Heart left ventricle (tissue), 16 donors: Measurements from ENCODE around the gene MYO7A. TPM values are rescaled to one million over a fixed set of nuclear protein-coding genes. Genes with fewer than 3 reads are reported as not detected.

Source experiments
- ATAC-seq, 4 donors: fragments of 200-7000 bp; cut with Tn5 transposase; one replicate each; pipeline ENCODE4 v1.9.1; 2020 to 2022; ENCODE audit warnings: moderate library complexity in 4 of 4, mild to moderate bottlenecking in 3 of 4, moderate number of reproducible peaks in 1 of 4
- DNase-seq, 5 donors: peaks; one replicate each; pipeline ENCODE4 v3.0.0-alpha.2; 2020
- H3K27ac ChIP-seq, 12 donors: fragments of 200-600 bp; sonication (generic) in 4 of 12; one replicate each; pipeline versions ENCODE4 v1.5.0 to v1.8.0; 2016 to 2022; ENCODE audit warnings: mild to moderate bottlenecking in 2 of 12
- H3K27me3 ChIP-seq, 9 donors: fragments of 200-600 bp; sonication (generic) in 2 of 9; one replicate each; pipeline versions ENCODE4 v1.5.1 to v1.8.0; 2016 to 2022; ENCODE audit warnings: mild to moderate bottlenecking in 3 of 9
- H3K36me3 ChIP-seq, 9 donors: fragments of 200-600 bp; sonication (generic) in 2 of 9; one replicate each; pipeline versions ENCODE4 v1.5.0 to v1.8.0; 2018 to 2022; ENCODE audit warnings: mild to moderate bottlenecking in 2 of 9
- H3K4me1 ChIP-seq, 12 donors: fragments of 200-600 bp; sonication (generic) in 4 of 12; one replicate each; pipeline versions ENCODE4 v1.5.0 to v1.8.0; 2016 to 2022; ENCODE audit warnings: mild to moderate bottlenecking in 3 of 12
- H3K4me3 ChIP-seq, 12 donors: fragments of 200-600 bp; sonication (generic) in 4 of 12; one replicate each; pipeline versions ENCODE4 v1.5.0 to v1.8.0; 2017 to 2022; ENCODE audit warnings: mild to moderate bottlenecking in 9 of 12, moderate library complexity in 4 of 12
- H3K9me3 ChIP-seq, 12 donors: fragments of 200-600 bp; sonication (generic) in 4 of 12; one replicate each; pipeline versions ENCODE4 v1.5.0 to v1.8.0; 2016 to 2022; ENCODE audit warnings: mild to moderate bottlenecking in 1 of 12
- CTCF ChIP-seq, 12 donors: fragments of 200-600 bp; sonication (generic) in 4 of 12; IDR thresholded peaks; one replicate each; pipeline versions ENCODE4 v1.5.0 to v1.8.0; 2018 to 2022; ENCODE audit warnings: antibody characterized with exemption in 12 of 12, mild to moderate bottlenecking in 5 of 12
- POLR2A ChIP-seq, 2 donors: fragments of 450-650 bp; IDR thresholded peaks; one replicate each; pipeline ENCODE4 v1.6.1; 2017; ENCODE audit warnings: antibody characterized with exemption in 2 of 2, mild to moderate bottlenecking in 2 of 2, moderate library complexity in 2 of 2
- whole genome bisulfite sequencing, 4 donors: extraction: QIAGEN DNeasy Blood & Tissue Kit in 2 of 4; methylation state at CpG; one replicate each; pipeline versions ENCODE4 v1.1.5 to v1.1.7; 2013 to 2018; 5-methylcytosine and 5-hydroxymethylcytosine counted together
- intact Hi-C, 10 donors: fragments of 100-400 bp; cut with DNase I; formaldehyde crosslinking; loops; one replicate each; pipeline versions ENCODE4 v1.11.1 to v1.14.2; 2022
- polyA plus RNA-seq, 2 donors: library from polyadenylated mRNA; stranded (reverse); fragments of 200-250 nt; gene quantifications; one replicate each; pipeline ENCODE4 v1.2.3, GENCODE V29; 2013
- total RNA-seq, 9 donors: library from RNA; depleted of rRNA in 2 of 9; stranded (reverse); fragments of >200 nt in 2 of 9; fragmentation: NEBNext Ultra II Directional in 3 of 9; extraction: Animal tissue kit (Norgen Biotek cat#: 25700) in 3 of 9; gene quantifications; one replicate each; pipeline versions ENCODE4 v1.1.0 to v1.2.4, GENCODE V29; 2016 to 2023
- donor health status: ischemic (EF 13 %, LVEDD 7.1; RV severe dilation, severe dysfunction).
- donor health status: healthy with polysubstance abuse.
- donor health status: DM: no; HTN: yes; CAD: no.
- donor health status: DM: no; HTN: no; CAD: no.
- donor health status: ischemic (EF 25% LVEDD 6.9; RV normal size, moderate dysfunction).
- donor health status: ischemic (EF 25% LVEDD 5.7; RV mildly dilated, moderate dysfunction).
- donor health status: healthy.
- donor health status: DM: yes; HTN: yes; CAD: no.
- donor health status: ischemic (EF 35%, LVEDD 5.7; RV mildly dilated, moderate dysfunction).
- donor health status: nonischemic (EF 11% LVEDD 7.7; RV severe dilation, severe dysfunction).
- donor health status: DM: yes; HTN: yes; CAD: no.
- donor health status: PGD.
- donor health status: ischemic (EF 29% LVEDD 5.4; RV normal size, mild dysfunction).
- donor health status: nonischemic (EF 23%, LVEDD 6.1; RV moderate dilation, normal function).

Gene MYO7A
- total and polyA plus RNA-seq, 11 donors, result 1.0 to 17.1 (median 2.7) TPM

- H3K4me1 ChIP-seq, result no peaks in the 10 kb centered on the region
- ATAC-seq, result no peak
- peaks cover 0 to 22% (median 0%) of the 10 kb centered on the region in 12 donors for H3K9me3 ChIP-seq
- DNase-seq, result no peak
- H3K36me3 ChIP-seq, result no peaks in the 10 kb centered on the region
- peaks cover 0 to 9% (median 0%) of the 10 kb centered on the region in 9 donors for H3K27me3 ChIP-seq
- intact Hi-C loops, result no loop called here
- TF ChIP-seq CTCF (IDR thresholded peaks at IDR 0.05) (no peak), POLR2A (IDR thresholded peaks at IDR 0.05) (no peak)
- no peak overlapping the region for H3K4me3 ChIP-seq
- H3K27ac ChIP-seq, result no peak overlapping the region
- WGBS, 4 donors, result 69 to 77% (median 73%) methylated on average over 3 of the region's 3 CpGs
These were observed 121.4 kb downstream of the MYO7A start for GRCh38 chr11:77249427-77249826.

- Histone ChIP-seq H3K4me3 (no peak overlapping the region), H3K9me3 (peaks cover 0 to 22% (median 0%) of the 10 kb centered on the region in 12 donors), H3K36me3 (no peaks in the 10 kb centered on the region), H3K4me1 (no peaks in the 10 kb centered on the region), H3K27ac (no peak overlapping the region), H3K27me3 (peaks cover 0 to 9% (median 0%) of the 10 kb centered on the region in 9 donors)
- intact Hi-C loops, result no loop called here
- WGBS, 4 donors, result 87 to 96% (median 91%) methylated on average over 1 of the region's 1 CpG
- ATAC-seq, result no peak
- no peak for TF ChIP-seq POLR2A (IDR thresholded peaks at IDR 0.05)
- no peak for TF ChIP-seq CTCF (IDR thresholded peaks at IDR 0.05)
- no peak for DNase-seq
These were observed 123.0 kb downstream of the MYO7A start for GRCh38 chr11:77250881-77251640.

GRCh38 chr11:77252555-77253270 is 124.7 kb downstream of the MYO7A start:
- no peak for ATAC-seq
- H3K9me3 ChIP-seq, result peaks cover 0 to 22% (median 0%) of the 10 kb centered on the region in 12 donors
- H3K4me1 ChIP-seq, result no peaks in the 10 kb centered on the region
- H3K4me3 ChIP-seq, result no peak overlapping the region
- 87 to 94% (median 90%) methylated on average over 3 of the region's 3 CpGs for WGBS, 4 donors
- H3K27me3 ChIP-seq, result peaks cover 0 to 9% (median 0%) of the 10 kb centered on the region in 9 donors
- no peak for TF ChIP-seq CTCF (IDR thresholded peaks at IDR 0.05)
- TF ChIP-seq POLR2A (IDR thresholded peaks at IDR 0.05), result no peak
- no peak overlapping the region for H3K27ac ChIP-seq
- H3K36me3 ChIP-seq, result no peaks in the 10 kb centered on the region
- no peak for DNase-seq
- intact Hi-C loops, result no loop called here

GRCh38 chr11:77253690-77254089 is 125.6 kb downstream of the MYO7A start:
- H3K4me1 ChIP-seq, result no peaks in the 10 kb centered on the region
- H3K9me3 ChIP-seq, result peaks cover 0 to 22% (median 0%) of the 10 kb centered on the region in 12 donors
- H3K27ac ChIP-seq, result no peak overlapping the region
- ATAC-seq (no peak), DNase-seq (no peak)
- WGBS, 4 donors, result 73 to 85% (median 84%) methylated on average over 1 of the region's 1 CpG
- no peaks in the 10 kb centered on the region for H3K36me3 ChIP-seq
- no peak overlapping the region for H3K4me3 ChIP-seq
- peaks cover 0 to 9% (median 0%) of the 10 kb centered on the region in 9 donors for H3K27me3 ChIP-seq
- intact Hi-C loops, result no loop called here
- TF ChIP-seq CTCF (IDR thresholded peaks at IDR 0.05) (no peak), POLR2A (IDR thresholded peaks at IDR 0.05) (no peak)
